Activated T-cell treated with anti-CD3 and anti-CD28 coated beads, Interleukin-2, amount 50 U/mL, for 48 hours (primary cell): ENCODE measurements around the gene BANK1.

Experiments used
- DNase-seq, 2 experiments: peaks; one replicate each; pipeline ENCODE4 v3.0.0-alpha.2; 2020

The BANK1 gene

GRCh38 chr4:102042871-102043802 lies 252.6 kb downstream of the BANK1 start:
- DNase-seq, result no peak

GRCh38 chr4:102047616-102048015 lies 257.1 kb downstream of the BANK1 start:
- DNase-seq, result no peak

- no peak for DNase-seq
Observed at GRCh38 chr4:102055805-102056204, 265.3 kb downstream of the BANK1 start.

GRCh38 chr4:102057122-102057521 lies 266.6 kb downstream of the BANK1 start:
- no peak for DNase-seq

- no peak for DNase-seq
Observed at GRCh38 chr4:102061133-102061532, 270.6 kb downstream of the BANK1 start.

GRCh38 chr4:102064747-102065442 lies 274.4 kb downstream of the BANK1 start:
- no peak for DNase-seq

GRCh38 chr4:102076622-102077021 lies 286.1 kb downstream of the BANK1 start:
- DNase-seq, result no peak

GRCh38 chr4:102080184-102080583 lies 289.7 kb downstream of the BANK1 start:
- no peak for DNase-seq

GRCh38 chr4:102089850-102090621 lies 299.5 kb downstream of the BANK1 start:
- DNase-seq, result no peak

- DNase-seq, result no peak
Observed at GRCh38 chr4:102091656-102092055, 301.1 kb downstream of the BANK1 start.

GRCh38 chr4:102094481-102094880 lies 304.0 kb downstream of the BANK1 start:
- DNase-seq, result no peak

GRCh38 chr4:102103368-102103767 lies 312.8 kb downstream of the BANK1 start:
- no peak for DNase-seq

GRCh38 chr4:102104278-102104677 lies 313.7 kb downstream of the BANK1 start:
- DNase-seq, result no peak

GRCh38 chr4:102105983-102106382 lies 315.5 kb downstream of the BANK1 start:
- no peak for DNase-seq

GRCh38 chr4:102114118-102114630 lies 323.6 kb downstream of the BANK1 start:
- DNase-seq, result no peak

GRCh38 chr4:102116121-102116520 lies 325.6 kb downstream of the BANK1 start:
- no peak for DNase-seq

GRCh38 chr4:102120846-102121245 lies 330.3 kb downstream of the BANK1 start:
- no peak for DNase-seq
